ENCODE measurements around the gene LGALS14.
A peak's percentile ranks its signal among the peaks of the same experiment; 100 is the strongest.
"Not testable (repeated sequence)": the region's sequence is repeated elsewhere in the genome, so short reads cannot be mapped to it uniquely, and the experiment has no call there.

LGALS14 gene

DNA sequence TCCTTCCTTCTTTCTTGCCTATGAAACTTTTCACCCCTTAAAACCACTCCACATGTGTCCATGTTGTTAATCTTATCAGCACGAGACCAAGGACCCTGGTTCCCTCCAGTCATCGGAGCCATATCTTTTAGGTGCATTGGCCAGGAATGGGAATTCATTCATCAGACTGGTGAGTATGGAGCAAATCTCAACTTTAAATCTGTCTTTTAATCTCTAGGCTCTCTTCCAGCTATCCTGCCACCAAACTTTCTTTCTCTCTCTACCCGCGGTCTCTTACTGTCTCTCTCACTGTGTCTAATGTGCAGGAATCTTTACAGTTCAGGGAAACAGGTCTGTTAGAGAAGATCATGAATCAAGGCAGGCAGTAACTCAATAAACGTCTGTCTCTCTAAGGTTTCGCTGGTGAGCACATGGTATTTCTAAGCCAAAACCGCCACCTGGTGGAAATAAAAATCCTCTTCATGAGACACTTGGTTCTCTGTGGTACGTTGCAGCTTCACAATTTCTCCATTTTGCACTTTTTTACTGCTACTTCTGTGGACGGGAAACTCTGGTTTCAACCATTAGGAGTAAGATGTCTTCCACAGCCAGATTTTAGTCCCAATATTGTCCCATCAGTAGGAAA is 32.4 kb upstream of the LGALS14 start:
- H3K4me3 ChIP-seq (ENCODE audit: low read length): no peak overlapping the region
- TF ChIP-seq CTCF (IDR thresholded peaks at IDR 0.05; ENCODE audit: insufficient read depth, low read depth, low read length, missing control alignments): peak; percentile 62
- peak; percentile 62 for DNase-seq (ENCODE audit: low read depth)

DNA sequence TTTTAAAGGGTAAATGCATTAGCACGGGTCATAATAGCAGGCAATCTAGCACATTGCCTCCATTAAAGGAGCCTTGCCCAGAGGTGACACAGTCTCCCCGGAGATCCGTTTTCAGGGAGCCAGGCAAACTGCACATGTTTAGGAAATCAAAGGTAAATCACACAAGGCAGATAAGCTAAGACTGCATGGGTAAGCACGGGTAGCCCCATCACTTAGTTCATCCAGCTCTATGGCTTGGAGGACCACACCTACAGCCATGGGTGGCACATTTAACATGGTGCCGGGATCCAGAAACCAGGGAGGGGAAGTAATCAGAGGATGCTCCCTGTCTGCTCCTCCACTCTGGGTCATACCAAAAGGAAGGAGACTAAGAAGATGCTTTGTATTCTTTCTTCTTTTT is 31.8 kb upstream of the LGALS14 start:
- H3K4me3 ChIP-seq (ENCODE audit: low read length): no peak overlapping the region
- DNase-seq (ENCODE audit: low read depth): no peak
- TF ChIP-seq CTCF (IDR thresholded peaks at IDR 0.05; ENCODE audit: insufficient read depth, low read depth, low read length, missing control alignments): no peak

DNA sequence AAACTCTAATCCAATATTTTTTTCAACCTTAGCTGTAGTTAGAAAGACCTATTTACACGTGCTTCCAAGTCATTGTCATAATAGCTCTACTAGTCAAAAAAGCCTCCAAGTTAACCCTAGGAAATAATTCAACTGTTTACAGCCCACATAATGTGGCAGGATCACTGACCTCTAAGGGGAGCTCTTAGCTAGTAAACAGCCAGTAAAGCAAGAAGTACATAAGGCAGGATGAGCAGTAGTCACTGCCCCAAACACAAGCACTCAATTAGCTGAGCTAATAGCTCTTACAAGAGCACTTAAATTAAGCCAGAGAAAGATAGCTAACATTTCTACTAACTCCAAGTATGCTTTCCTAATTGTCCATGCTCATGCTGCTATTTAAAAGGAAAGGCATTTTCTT is 30.4 kb upstream of the LGALS14 start:
- H3K4me3 ChIP-seq (ENCODE audit: low read length): not testable (repeated sequence)
- DNase-seq (ENCODE audit: low read depth): peak; percentile 15

- peak; percentile 11 for DNase-seq (ENCODE audit: low read depth)
These were observed 28.3 kb upstream of the LGALS14 start for GRCh38 chr19:39676004-39676403.

GRCh38 chr19:39677961-39678889 is 26.1 kb upstream of the LGALS14 start:
- no peak for DNase-seq (ENCODE audit: low read depth)
- no peak for TF ChIP-seq CTCF (IDR thresholded peaks at IDR 0.05; ENCODE audit: insufficient read depth, low read depth, low read length, missing control alignments)
- no peak overlapping the region for H3K4me3 ChIP-seq (ENCODE audit: low read length)

More at GRCh38 chr19:39676004-39676403, 28.3 kb upstream of the LGALS14 start:
- TF ChIP-seq CTCF (IDR thresholded peaks at IDR 0.05; ENCODE audit: insufficient read depth, low read depth, low read length, missing control alignments): no peak
- no peak overlapping the region for H3K4me3 ChIP-seq (ENCODE audit: low read length)

DNA sequence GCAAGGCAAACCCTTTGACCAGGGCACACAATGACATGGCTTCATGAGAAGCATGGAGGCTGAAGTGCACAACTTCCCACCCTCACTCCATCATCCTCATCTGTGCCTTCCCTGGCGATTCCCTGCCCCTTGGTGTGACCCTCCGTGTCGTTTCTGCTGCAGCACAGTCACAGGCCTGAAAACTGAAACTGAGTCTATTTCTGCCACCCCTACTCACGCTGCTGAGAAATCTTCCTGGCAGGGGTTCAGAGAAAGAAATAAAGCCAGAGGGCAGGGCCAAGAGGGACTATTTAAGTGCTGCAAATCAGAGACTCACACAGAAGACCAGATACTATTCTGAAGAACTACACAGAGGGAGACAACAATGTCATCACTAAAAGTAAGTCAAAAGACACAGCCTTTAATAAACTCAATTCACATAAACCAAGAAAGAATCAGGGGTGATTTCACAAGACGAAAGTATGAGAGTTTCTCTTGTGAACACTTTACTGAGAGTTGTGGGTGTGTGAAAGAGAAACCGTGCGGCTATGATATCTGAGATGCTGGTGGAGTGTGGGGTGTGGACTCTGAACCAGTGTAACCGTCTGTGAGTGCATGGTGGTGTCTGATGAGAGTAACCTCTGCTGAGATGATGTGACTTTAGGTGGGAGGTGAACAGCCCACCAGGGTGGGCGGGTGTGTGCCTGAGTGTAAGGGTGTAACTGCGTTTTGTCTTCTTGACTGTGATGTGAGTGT is 25.1 kb upstream of the LGALS14 start:
- H3K4me3 ChIP-seq (ENCODE audit: low read length): no peak overlapping the region
- no peak for TF ChIP-seq CTCF (IDR thresholded peaks at IDR 0.05; ENCODE audit: insufficient read depth, low read depth, low read length, missing control alignments)
- no peak for DNase-seq (ENCODE audit: low read depth)

GRCh38 chr19:39679791-39680168 is 24.5 kb upstream of the LGALS14 start:
- no peak for DNase-seq (ENCODE audit: low read depth)
- H3K4me3 ChIP-seq (ENCODE audit: low read length): no peak overlapping the region
- TF ChIP-seq CTCF (IDR thresholded peaks at IDR 0.05; ENCODE audit: insufficient read depth, low read depth, low read length, missing control alignments): no peak
